ENCODE results near the gene ADGRE2.

The ADGRE2 gene

DNA sequence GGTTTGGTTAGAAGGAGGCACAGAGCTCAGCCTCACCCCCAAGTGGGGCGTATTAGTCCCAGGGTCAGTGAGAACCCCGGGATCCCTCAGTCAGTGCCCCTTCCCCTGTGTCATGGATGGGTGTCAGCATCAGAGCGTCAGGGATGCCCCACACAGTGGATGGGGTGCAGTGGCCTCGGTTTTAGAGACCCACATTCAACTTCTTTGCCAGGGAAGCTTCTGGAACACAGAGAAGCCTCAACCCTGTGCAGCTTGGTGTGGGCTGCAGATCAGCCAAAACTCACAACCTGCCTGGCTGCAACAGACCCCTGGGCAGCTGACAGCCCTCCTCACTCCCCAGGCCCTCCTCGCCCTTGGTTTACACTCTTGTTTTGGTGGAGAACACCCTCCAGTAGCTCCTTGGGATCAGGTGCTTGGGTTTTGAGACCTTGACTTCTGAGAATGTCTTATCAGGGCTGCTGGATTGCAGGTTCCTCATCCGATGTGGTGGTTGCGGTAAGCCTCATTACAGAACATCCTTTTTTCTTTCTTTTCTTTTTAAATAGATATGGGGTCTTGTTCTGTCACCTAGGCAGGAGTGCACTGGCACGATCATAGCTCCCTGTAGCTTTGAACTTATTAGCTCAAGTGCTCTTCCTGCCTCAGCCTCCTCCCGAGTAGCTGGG lies 77.5 kb downstream of the ADGRE2 start:
- Histone ChIP-seq H3K23ac (ENCODE audit: low read length) (no peak overlapping the region), H2BK12ac (ENCODE audit: low read length) (no peak overlapping the region), H3K4me3 (ENCODE audit: low read depth, low read length) (no peak overlapping the region), H2AFZ (ENCODE audit: insufficient read depth, low read length, poor library complexity) (no peak overlapping the region), H2BK5ac (ENCODE audit: low read depth, low read length, poor library complexity) (no peak overlapping the region), H3K9ac (ENCODE audit: low read length) (no peak overlapping the region), H3K14ac (ENCODE audit: low read length) (no peak overlapping the region), H3K27ac (ENCODE audit: low read depth, low read length) (no peak overlapping the region), H2BK120ac (ENCODE audit: insufficient read depth, low read length, poor library complexity) (no peak overlapping the region), H4K91ac (ENCODE audit: low read depth, low read length) (no peak overlapping the region), H3K36me3 (ENCODE audit: control insufficient read depth in 1 of 2, insufficient read depth in 2 of 2, low read length in 2 of 2) (peaks cover 39 to 60% of the 10 kb centered on the region in 2 experiments), H3K4me2 (ENCODE audit: low read length) (no peak overlapping the region), H3K9me3 (ENCODE audit: insufficient read depth, low read depth, low read length) (peaks cover 13% of the 10 kb centered on the region), H3K4ac (ENCODE audit: low read depth, low read length) (no peak overlapping the region), H3K4me1 (ENCODE audit: control insufficient read depth in 1 of 2, insufficient read depth in 2 of 2, low read length in 2 of 2) (no peaks in the 10 kb centered on the region), H4K8ac (ENCODE audit: low read depth, low read length) (no peak overlapping the region), H4K12ac (ENCODE audit: low read depth, low read length) (no peak overlapping the region), H2AK5ac (ENCODE audit: low read length) (no peak overlapping the region), H3K27me3 (ENCODE audit: insufficient read depth, low read length) (no peaks in the 10 kb centered on the region), H3K18ac (ENCODE audit: low read length) (no peak overlapping the region), H3K79me2 (ENCODE audit: control insufficient read depth, insufficient read depth, low read length, poor library complexity) (no peaks in the 10 kb centered on the region), H3K79me1 (ENCODE audit: low read length) (no peaks in the 10 kb centered on the region)
- no CpG with 5 or more reads among the region's 9 CpGs for WGBS (ENCODE audit: extremely low coverage, insufficient coverage, insufficient read length)
- no peak for DNase-seq

DNA sequence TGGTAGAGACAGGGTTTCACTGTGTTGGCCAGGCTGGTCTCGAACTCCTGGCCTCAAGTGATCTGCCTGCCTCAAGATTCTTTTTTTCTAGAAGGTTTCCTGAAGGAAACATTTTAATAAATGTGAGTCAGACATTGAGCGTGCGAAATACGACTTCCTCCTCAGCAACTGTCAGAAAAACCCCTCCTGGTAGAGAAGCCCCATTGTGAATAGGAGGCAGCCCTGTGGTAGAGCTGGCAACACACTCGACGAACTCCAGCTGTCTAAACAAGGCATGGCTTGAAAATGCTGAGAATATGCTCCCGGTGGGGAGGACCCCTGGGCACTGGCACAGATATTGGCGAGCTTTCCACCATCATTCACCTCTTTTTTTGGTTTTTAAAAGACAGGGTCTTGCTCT lies 78.7 kb downstream of the ADGRE2 start:
- H3K23ac ChIP-seq (ENCODE audit: low read length) = no peak overlapping the region
- no peak overlapping the region for H2AK5ac ChIP-seq (ENCODE audit: low read length)
- no peak overlapping the region for H3K9ac ChIP-seq (ENCODE audit: low read length)
- H3K4me3 ChIP-seq (ENCODE audit: low read depth, low read length) = no peak overlapping the region
- H3K14ac ChIP-seq (ENCODE audit: low read length) = no peak overlapping the region
- no peak overlapping the region for H2BK120ac ChIP-seq (ENCODE audit: insufficient read depth, low read length, poor library complexity)
- H3K79me1 ChIP-seq (ENCODE audit: low read length) = no peaks in the 10 kb centered on the region
- no peak overlapping the region for H3K4me2 ChIP-seq (ENCODE audit: low read length)
- H4K8ac ChIP-seq (ENCODE audit: low read depth, low read length) = no peak overlapping the region
- no peak overlapping the region for H4K91ac ChIP-seq (ENCODE audit: low read depth, low read length)
- H3K79me2 ChIP-seq (ENCODE audit: control insufficient read depth, insufficient read depth, low read length, poor library complexity) = no peaks in the 10 kb centered on the region
- no peak overlapping the region for H3K27ac ChIP-seq (ENCODE audit: low read depth, low read length)
- H3K27me3 ChIP-seq (ENCODE audit: insufficient read depth, low read length) = no peaks in the 10 kb centered on the region
- no peak overlapping the region for H4K12ac ChIP-seq (ENCODE audit: low read depth, low read length)
- no peak overlapping the region for H2AFZ ChIP-seq (ENCODE audit: insufficient read depth, low read length, poor library complexity)
- H3K18ac ChIP-seq (ENCODE audit: low read length) = no peak overlapping the region
- no peak overlapping the region for H2BK5ac ChIP-seq (ENCODE audit: low read depth, low read length, poor library complexity)
- no peak overlapping the region for H3K4ac ChIP-seq (ENCODE audit: low read depth, low read length)
- no peak for DNase-seq
- H3K9me3 ChIP-seq (ENCODE audit: insufficient read depth, low read depth, low read length) = peaks cover 13% of the 10 kb centered on the region
- no peaks in the 10 kb centered on the region for H3K4me1 ChIP-seq (ENCODE audit: control insufficient read depth in 1 of 2, insufficient read depth in 2 of 2, low read length in 2 of 2)
- peaks cover 39 to 63% of the 10 kb centered on the region in 2 experiments for H3K36me3 ChIP-seq (ENCODE audit: control insufficient read depth in 1 of 2, insufficient read depth in 2 of 2, low read length in 2 of 2)
- H2BK12ac ChIP-seq (ENCODE audit: low read length) = no peak overlapping the region
- WGBS (ENCODE audit: extremely low coverage, insufficient coverage, insufficient read length) = no CpG with 5 or more reads among the region's 8 CpGs

GRCh38 chr19:14695471-14695870 lies 82.9 kb downstream of the ADGRE2 start:
- no peak for DNase-seq
- no peak overlapping the region for H4K12ac ChIP-seq (ENCODE audit: low read depth, low read length)
- WGBS (ENCODE audit: extremely low coverage, insufficient coverage, insufficient read length) = no CpG with 5 or more reads among the region's 5 CpGs
- no peaks in the 10 kb centered on the region for H3K27me3 ChIP-seq (ENCODE audit: insufficient read depth, low read length)
- no peak overlapping the region for H3K4me3 ChIP-seq (ENCODE audit: low read depth, low read length)
- no peak overlapping the region for H2BK12ac ChIP-seq (ENCODE audit: low read length)
- H3K9me3 ChIP-seq (ENCODE audit: insufficient read depth, low read depth, low read length) = no peaks in the 10 kb centered on the region
- H2AFZ ChIP-seq (ENCODE audit: insufficient read depth, low read length, poor library complexity) = no peak overlapping the region
- no peak overlapping the region for H4K8ac ChIP-seq (ENCODE audit: low read depth, low read length)
- no peaks in the 10 kb centered on the region for H3K79me1 ChIP-seq (ENCODE audit: low read length)
- no peak overlapping the region for H3K27ac ChIP-seq (ENCODE audit: low read depth, low read length)
- H3K4me2 ChIP-seq (ENCODE audit: low read length) = no peak overlapping the region
- H3K23ac ChIP-seq (ENCODE audit: low read length) = no peak overlapping the region
- H3K9ac ChIP-seq (ENCODE audit: low read length) = no peak overlapping the region
- H3K4me1 ChIP-seq (ENCODE audit: control insufficient read depth in 1 of 2, insufficient read depth in 2 of 2, low read length in 2 of 2) = no peaks in the 10 kb centered on the region
- H3K79me2 ChIP-seq (ENCODE audit: control insufficient read depth, insufficient read depth, low read length, poor library complexity) = no peaks in the 10 kb centered on the region
- no peak overlapping the region for H3K18ac ChIP-seq (ENCODE audit: low read length)
- no peak overlapping the region for H2BK5ac ChIP-seq (ENCODE audit: low read depth, low read length, poor library complexity)
- H2AK5ac ChIP-seq (ENCODE audit: low read length) = no peak overlapping the region
- H3K36me3 ChIP-seq (ENCODE audit: control insufficient read depth in 1 of 2, insufficient read depth in 2 of 2, low read length in 2 of 2) = peaks cover 21 to 31% of the 10 kb centered on the region in 2 experiments
- H3K4ac ChIP-seq (ENCODE audit: low read depth, low read length) = no peak overlapping the region
- no peak overlapping the region for H4K91ac ChIP-seq (ENCODE audit: low read depth, low read length)
- H2BK120ac ChIP-seq (ENCODE audit: insufficient read depth, low read length, poor library complexity) = no peak overlapping the region
- no peak overlapping the region for H3K14ac ChIP-seq (ENCODE audit: low read length)

- Histone ChIP-seq H2AK5ac (ENCODE audit: low read length) (no peak overlapping the region), H3K14ac (ENCODE audit: low read length) (no peak overlapping the region), H3K4me2 (ENCODE audit: low read length) (no peak overlapping the region), H3K36me3 (ENCODE audit: control insufficient read depth in 1 of 2, insufficient read depth in 2 of 2, low read length in 2 of 2) (peaks cover 15 to 24% of the 10 kb centered on the region in 2 experiments), H3K27ac (ENCODE audit: low read depth, low read length) (no peak overlapping the region), H3K4ac (ENCODE audit: low read depth, low read length) (no peak overlapping the region), H3K27me3 (ENCODE audit: insufficient read depth, low read length) (no peaks in the 10 kb centered on the region), H3K23ac (ENCODE audit: low read length) (no peak overlapping the region), H3K79me2 (ENCODE audit: control insufficient read depth, insufficient read depth, low read length, poor library complexity) (peaks cover 3% of the 10 kb centered on the region), H4K91ac (ENCODE audit: low read depth, low read length) (no peak overlapping the region), H3K18ac (ENCODE audit: low read length) (no peak overlapping the region), H3K4me3 (ENCODE audit: low read depth, low read length) (no peak overlapping the region), H3K79me1 (ENCODE audit: low read length) (peaks cover 4% of the 10 kb centered on the region), H2BK120ac (ENCODE audit: insufficient read depth, low read length, poor library complexity) (no peak overlapping the region), H2BK12ac (ENCODE audit: low read length) (no peak overlapping the region), H3K9ac (ENCODE audit: low read length) (no peak overlapping the region), H2BK5ac (ENCODE audit: low read depth, low read length, poor library complexity) (no peak overlapping the region), H4K12ac (ENCODE audit: low read depth, low read length) (no peak overlapping the region), H3K4me1 (ENCODE audit: control insufficient read depth in 1 of 2, insufficient read depth in 2 of 2, low read length in 2 of 2) (no peaks in the 10 kb centered on the region), H3K9me3 (ENCODE audit: insufficient read depth, low read depth, low read length) (no peaks in the 10 kb centered on the region), H2AFZ (ENCODE audit: insufficient read depth, low read length, poor library complexity) (no peak overlapping the region), H4K8ac (ENCODE audit: low read depth, low read length) (no peak overlapping the region)
- WGBS (ENCODE audit: extremely low coverage, insufficient coverage, insufficient read length) = no CpG with 5 or more reads among the region's 13 CpGs
- DNase-seq = no peak
Observed at GRCh38 chr19:14694641-14695266, 83.6 kb downstream of the ADGRE2 start.
